T-helper 2 cell (primary cell): ENCODE data around the gene MAPK10.

ENCODE experiments used
- DNase-seq, 5 experiments: peaks; one replicate each; pipeline versions ENCODE4 v3.0.0 to v3.0.0-alpha.2; 2012 to 2022

MAPK10 gene

DNA sequence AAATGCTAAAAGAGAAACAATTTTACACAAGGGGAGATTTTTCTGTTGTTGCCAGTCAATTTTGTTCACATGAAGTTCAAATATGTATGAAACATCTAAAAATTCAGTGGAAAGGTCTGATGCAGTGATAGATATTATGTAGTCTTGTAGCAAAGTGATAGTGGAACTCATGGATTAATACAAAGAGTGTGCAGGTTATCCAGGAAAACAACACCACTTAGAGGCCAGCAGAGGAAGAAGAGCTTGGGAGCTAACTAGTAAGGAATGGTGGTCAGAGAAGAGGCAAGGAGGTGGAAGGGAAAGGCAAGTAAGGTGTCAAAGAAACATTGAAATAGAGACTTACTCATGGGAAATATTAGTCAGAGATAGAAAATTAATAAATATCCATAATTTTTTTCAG is 395.6 kb downstream of the MAPK10 start:
- no peak for DNase-seq

DNA sequence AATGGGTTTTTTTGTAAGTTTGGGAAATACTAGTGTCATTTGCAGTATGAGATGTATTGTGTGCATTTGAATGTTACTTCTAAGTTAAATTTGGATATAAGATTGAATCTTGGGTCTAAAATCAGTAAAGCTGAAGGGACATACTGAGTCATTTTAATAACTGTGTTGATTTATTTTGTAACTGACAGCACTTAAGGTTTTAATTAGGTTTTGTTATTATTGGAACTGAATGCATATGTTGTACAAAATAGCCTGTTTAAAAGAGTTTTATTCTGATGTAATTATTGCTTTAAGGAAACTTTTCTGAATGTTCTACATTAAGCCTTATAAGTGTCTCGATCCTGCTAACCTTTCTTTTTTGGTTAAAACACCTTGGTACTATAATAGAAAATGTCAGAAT is 396.6 kb downstream of the MAPK10 start:
- DNase-seq: no peak

DNA sequence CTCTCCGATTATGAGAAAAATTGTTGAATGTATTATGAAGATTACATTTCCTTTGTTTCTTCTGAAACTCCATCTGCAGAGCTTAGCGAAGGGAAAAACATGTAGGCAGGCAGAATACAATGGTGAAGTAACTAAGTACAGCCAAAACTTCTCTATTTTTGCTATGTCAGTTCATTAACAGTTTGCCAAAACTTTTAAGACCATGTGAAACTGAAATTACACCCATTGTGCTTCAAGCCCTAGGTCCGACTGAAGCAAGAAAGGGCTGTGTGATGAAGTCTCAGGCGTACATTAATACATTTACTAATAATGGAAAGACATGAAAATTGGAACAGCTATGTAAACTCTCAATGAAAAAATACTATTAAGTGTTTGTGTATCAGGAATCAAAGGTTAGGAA is 398.0 kb downstream of the MAPK10 start:
- no peak for DNase-seq

DNA sequence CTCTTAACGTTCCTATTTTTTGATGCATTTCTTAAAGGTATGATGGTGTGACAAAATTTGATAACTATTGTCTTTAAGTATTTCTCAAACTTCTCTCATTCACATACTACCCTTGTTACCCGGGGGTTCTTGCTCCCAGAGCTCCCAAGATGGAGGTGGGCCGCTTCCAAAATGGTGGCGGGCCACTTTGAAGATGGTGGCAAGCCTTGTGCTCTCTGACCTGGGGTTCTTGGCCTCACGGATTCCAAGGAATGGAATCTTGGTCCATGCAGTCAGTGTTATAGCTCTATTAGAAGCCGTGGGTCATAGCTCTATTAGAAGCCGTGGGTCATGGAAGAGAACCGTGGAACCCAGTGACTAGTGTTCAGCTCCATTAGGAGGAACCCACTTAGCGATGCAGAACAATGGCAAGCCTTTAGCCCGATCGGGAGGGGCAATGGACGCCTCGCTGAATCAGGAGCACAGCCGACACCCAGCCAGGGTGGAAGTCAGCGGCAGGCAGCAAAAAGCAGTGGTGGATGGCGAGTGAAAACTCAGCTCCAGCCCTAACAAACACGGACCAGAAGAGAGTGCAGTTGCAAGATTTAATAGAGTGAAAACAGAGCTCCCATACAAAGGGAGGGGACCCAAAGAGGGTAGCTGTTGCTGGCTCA is 403.4 kb downstream of the MAPK10 start:
- DNase-seq: no peak

DNA sequence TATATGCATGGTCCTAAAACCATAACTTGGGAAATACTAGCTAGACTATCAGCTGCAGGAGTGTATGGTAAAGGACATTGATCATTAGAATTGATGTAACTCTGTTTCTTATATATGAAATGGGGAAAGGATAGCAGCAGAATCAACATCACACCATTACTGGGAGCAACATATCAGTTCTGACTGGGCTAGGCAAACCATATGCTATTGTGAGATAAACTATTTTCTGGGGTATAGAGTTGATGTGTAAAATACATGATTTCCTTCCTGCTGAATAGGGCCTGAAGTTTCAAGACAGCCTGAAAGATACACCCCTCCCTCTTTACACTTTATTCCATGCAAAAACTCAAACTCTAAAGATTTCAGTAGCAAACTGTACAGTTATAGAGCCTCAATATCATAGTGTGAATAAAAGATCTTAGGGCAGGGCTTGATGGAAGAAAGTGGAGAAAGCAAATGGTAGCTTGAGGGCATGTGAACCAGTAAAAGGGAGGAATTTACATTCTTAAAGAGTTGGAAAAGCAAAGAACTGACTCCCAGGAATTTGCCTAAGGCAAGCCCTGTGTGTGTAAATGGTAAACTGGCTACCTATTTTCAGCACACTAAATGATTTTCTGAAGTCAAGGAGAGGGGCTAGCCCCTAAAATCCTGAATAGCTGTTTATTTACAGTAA is 404.1 kb downstream of the MAPK10 start:
- DNase-seq: no peak

DNA sequence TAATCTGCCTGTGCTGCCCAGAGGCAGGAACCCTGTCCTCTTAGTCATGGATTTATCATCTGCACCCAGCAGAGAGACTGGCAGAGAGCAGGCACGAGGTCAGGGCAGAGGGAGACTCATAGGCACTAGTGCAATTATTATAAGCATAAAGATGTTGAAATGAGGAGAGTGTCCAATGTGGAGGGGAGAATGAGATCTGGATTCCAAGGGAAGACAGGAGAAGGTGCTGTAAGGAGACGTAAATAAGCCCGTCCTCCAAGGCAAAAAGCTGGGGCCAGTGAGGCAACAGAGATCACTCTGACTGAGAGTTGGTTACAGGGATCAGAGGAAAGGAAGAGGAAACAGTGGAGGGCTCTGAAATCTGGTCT is 406.2 kb downstream of the MAPK10 start:
- no peak for DNase-seq

DNA sequence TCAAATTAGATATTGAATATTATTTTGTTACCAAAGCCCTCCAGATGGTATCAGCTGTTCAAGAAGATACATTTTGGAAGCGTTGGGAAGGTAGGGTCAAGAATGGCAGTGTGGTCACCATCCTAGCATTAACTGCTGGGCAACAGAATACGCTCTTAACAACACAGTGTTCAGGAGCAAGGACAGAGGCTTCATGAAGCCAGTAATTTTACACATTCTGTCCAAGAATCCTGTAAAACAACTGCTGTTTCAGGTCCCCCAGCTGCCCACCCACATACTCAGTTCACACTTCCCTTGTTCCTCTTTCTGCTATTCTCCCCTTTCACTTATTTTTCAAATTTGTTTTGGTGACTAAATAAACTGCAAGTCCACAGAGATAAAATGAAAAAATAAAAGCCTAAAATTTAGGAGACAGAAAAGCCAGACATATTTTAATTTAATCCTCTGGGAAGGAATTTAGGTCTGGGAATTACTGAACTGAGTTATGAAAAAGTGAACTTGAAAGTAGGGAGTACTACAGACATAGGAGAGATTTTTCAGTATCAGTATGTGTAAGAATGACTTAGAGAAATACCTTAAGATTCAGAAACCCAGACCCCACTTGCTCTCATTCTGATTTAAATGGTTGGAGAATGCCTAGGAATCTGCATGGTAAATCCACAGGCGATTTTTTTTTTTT is 406.7 kb downstream of the MAPK10 start:
- no peak for DNase-seq

DNA sequence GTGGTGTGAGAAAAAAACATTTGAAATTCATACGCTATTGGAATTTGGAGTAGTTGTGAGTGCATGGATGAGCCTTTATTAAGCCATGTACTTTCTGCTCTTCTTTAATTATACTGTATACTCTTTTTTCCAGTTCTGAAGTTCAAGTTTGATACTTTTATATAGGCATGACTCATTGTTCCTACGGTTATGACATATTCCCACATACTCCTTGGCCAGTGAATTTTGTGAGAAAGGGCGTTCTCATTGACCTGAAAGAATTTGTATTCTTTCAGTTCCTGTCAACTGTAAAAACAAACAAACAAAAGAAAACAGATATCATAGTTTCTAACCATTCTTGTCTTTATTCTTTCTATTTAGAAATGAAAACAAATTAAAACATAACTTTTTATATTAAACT is 407.3 kb downstream of the MAPK10 start:
- DNase-seq: no peak

DNA sequence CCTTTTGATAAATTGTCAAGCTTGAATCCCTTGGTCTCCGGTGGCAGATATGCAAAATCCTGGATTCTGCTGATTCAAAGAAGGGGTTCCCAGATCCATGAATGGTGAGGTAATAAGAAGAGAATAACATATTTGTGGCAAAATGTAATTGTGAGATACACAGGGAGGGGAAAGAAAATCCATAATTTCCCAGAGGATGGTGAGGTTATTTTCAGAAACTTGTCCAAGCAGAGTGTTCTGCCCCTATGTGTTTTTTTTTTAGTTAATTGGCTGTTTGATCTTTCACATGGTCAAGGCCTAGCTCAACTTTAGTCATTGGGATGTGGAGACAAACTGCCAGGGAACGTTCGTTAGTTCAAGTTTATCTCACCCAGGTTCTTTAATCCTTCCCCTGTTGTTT is 408.8 kb downstream of the MAPK10 start:
- DNase-seq: no peak

DNA sequence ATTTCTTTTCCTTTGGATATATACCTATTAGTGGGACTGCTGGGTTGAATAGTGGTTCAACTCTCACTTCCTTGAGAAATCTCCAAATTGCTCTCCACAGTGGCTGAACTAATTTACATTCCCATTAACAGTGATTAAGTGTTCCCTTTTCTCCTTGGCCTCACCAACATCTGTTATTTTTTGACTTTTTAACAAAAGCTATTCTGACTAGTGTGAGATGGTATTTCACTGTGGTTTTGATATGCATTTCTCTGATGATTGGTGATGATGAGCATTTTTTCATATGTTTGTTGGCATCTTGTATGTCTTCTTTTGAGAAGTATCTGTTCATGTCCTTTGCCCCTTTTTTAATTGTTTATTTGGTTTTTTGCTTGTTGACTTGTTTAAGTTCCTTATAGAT is 413.0 kb downstream of the MAPK10 start:
- DNase-seq: no peak

DNA sequence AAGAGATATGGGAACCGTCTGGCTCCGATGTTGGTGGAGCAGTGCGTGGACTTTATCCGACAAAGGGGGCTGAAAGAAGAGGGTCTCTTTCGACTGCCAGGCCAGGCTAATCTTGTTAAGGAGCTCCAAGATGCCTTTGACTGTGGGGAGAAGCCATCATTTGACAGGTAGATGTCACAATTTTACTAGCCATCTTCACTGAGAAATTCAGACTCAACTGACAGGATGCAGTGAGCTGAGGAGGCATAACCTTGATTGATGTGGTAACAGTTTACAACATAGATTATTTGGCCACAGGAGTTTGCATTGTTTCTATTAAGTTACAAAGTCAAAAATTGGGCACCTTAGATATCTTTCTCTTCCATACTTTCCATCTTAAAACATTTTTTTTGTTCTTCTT is 417.7 kb downstream of the MAPK10 start:
- no peak for DNase-seq

DNA sequence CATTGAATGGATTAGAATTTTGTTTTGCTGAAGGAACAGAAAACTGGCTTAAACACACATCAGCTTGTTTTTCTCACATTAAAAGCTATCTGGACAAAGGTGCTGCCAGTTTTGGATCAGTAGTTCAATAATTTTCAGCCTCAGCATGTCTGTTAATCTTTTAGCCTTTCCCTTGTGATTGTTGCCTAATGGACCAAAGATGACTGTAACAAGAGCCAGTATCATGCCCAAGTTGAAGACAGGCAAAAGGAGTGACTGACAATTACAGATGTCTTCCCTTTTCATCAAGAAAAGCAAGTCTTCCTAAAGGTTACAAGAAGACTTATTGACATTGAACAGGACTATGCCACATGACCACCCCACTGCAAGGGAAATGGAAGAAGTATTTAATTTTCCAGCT is 419.7 kb downstream of the MAPK10 start:
- no peak for DNase-seq
